ENCODE data around the gene CHST10.

Gene CHST10

GRCh38 chr2:100416397-100416934, 1.0 kb downstream of the CHST10 start:
- TF ChIP-seq, protein P1, sequence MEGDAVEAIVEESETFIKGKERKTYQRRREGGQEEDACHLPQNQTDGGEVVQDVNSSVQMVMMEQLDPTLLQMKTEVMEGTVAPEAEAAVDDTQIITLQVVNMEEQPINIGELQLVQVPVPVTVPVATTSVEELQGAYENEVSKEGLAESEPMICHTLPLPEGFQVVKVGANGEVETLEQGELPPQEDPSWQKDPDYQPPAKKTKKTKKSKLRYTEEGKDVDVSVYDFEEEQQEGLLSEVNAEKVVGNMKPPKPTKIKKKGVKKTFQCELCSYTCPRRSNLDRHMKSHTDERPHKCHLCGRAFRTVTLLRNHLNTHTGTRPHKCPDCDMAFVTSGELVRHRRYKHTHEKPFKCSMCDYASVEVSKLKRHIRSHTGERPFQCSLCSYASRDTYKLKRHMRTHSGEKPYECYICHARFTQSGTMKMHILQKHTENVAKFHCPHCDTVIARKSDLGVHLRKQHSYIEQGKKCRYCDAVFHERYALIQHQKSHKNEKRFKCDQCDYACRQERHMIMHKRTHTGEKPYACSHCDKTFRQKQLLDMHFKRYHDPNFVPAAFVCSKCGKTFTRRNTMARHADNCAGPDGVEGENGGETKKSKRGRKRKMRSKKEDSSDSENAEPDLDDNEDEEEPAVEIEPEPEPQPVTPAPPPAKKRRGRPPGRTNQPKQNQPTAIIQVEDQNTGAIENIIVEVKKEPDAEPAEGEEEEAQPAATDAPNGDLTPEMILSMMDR (conservative IDR thresholded peaks at IDR 0.05; ENCODE audit: low read length) = no peak
- DNase-seq (ENCODE audit: low read depth) = peak; percentile 4
- H3K4me3 ChIP-seq (ENCODE audit: low read length) = peak overlapping the region; percentile 81

DNA sequence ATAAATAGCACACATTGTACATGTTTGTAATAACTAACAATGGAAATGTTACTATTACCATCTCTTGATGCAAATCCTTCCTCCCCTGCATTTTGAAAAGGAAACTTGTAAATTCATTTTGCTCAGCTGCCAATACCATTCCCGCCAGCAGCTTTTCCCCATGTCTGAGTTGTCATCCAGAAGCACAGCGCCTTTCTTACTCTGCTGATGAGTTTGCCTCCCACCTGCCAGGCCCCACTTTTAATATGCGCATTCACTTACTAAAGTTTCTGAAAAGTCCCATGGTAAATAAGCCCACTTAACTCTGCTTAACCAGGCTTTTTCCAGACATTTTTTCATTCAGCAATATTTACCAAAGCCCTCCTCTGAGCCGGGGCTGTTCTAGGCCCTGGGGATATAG, 3.9 kb downstream of the CHST10 start:
- no peak for DNase-seq (ENCODE audit: low read depth)
- no peak overlapping the region for H3K4me3 ChIP-seq (ENCODE audit: low read length)
- TF ChIP-seq, protein P1 (conservative IDR thresholded peaks at IDR 0.05; ENCODE audit: low read length) = no peak

- TF ChIP-seq, protein P1 (conservative IDR thresholded peaks at IDR 0.05; ENCODE audit: low read length) = no peak
- no peak overlapping the region for H3K4me3 ChIP-seq (ENCODE audit: low read length)
- DNase-seq (ENCODE audit: low read depth) = no peak
Measured at GRCh38 chr2:100412881-100413321, 4.6 kb downstream of the CHST10 start.

- TF ChIP-seq, protein P1 (conservative IDR thresholded peaks at IDR 0.05; ENCODE audit: low read length) = no peak
- no peak overlapping the region for H3K4me3 ChIP-seq (ENCODE audit: low read length)
- DNase-seq (ENCODE audit: low read depth) = no peak
Measured at GRCh38 chr2:100412466-100412865, 5.0 kb downstream of the CHST10 start.

DNA sequence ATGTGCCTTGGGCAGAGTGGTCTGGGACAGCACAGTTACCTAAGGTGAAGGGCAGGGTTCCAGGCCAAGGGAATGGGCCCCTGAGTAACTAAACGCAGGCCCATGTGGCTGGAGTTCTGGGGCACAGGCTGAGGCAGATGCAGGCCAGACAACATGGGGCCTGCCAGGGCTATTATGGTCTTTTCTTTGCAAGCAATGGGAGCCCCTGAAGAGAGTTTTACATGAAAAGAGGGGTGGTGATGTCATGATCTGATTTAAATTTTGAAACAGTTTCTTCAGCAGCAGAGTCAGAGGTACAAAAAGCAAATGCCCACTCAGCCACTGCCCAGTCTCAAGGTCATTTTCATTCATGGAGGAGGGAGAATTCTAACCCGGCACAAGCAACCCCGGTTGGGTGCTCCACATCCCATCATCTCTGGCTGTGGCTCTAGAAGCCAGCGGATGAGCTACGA, 5.6 kb downstream of the CHST10 start:
- TF ChIP-seq, protein P1 (conservative IDR thresholded peaks at IDR 0.05; ENCODE audit: low read length) = no peak
- no peak overlapping the region for H3K4me3 ChIP-seq (ENCODE audit: low read length)
- DNase-seq (ENCODE audit: low read depth) = no peak

DNA sequence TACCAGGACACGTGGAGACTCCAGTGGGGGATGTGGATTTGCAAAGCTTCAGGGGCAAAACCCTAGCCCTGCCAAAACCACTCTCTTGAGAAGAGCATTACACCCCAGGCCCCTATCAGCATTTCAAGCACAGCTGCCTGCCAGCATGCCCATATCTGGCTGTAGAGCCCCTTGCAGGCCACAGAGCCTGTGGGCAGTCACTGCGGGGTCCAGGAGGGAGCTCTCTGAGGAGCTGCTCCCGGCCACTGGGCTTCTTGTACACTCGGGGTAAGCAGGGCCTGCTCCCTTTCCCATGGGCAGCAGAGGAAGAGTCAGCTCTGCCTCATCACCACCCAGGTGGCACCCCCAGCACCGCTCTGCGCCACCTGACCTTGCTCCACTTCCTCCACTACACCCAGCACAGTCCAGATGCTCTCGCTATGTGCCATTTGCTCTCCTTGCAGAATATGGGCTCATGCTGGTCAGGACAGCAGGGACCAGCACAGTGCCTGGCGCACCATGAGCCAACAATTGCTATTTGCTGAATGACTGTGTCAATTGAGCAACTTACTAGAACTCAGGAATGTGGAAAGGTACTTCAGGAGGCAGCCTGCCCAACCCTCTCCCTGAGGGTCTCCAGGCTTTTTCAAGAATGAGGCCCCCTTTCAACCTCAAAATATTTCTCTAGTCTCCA, 7.4 kb downstream of the CHST10 start:
- no peak for DNase-seq (ENCODE audit: low read depth)
- TF ChIP-seq, protein P1 (conservative IDR thresholded peaks at IDR 0.05; ENCODE audit: low read length) = no peak
- H3K4me3 ChIP-seq (ENCODE audit: low read length) = no peak overlapping the region

- DNase-seq (ENCODE audit: low read depth) = no peak
- H3K4me3 ChIP-seq (ENCODE audit: low read length) = no peak overlapping the region
- TF ChIP-seq, protein P1 (conservative IDR thresholded peaks at IDR 0.05; ENCODE audit: low read length) = no peak
Measured at GRCh38 chr2:100409461-100409860, 8.0 kb downstream of the CHST10 start.
